Measurements from ENCODE around the gene POLA2.
"Not testable (repeated sequence)": the region's sequence is repeated elsewhere in the genome, so short reads cannot be mapped to it uniquely, and the experiment has no call there.

POLA2 gene

GRCh38 chr11:65308281-65308891 is 46.6 kb downstream of the POLA2 start:
- DNase-seq (ENCODE audit: low read depth): no peak

GRCh38 chr11:65309006-65309405 is 47.2 kb downstream of the POLA2 start:
- no peak for DNase-seq (ENCODE audit: low read depth)

- DNase-seq (ENCODE audit: low read depth): no peak
These were observed 48.5 kb downstream of the POLA2 start for GRCh38 chr11:65310215-65310614.

DNA sequence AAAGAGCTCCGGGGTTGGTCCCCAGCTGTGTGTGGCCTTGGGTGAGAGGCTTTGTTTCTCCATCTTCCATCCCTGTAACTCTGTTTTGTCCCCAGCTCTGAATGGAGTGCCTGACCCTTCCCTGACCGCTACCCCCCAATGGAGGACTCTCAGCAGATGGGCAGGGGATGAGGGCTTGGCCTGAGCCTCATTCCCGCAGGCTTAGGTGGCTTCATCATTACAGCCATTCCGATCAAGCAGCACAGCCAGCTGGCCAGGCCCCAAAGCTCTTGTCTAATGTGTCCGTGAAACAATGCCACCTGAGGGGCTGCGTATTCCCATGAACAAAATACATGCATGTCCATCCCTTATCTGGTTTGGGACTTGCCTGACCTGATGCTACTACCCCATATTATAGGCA is 49.0 kb downstream of the POLA2 start:
- no peak for DNase-seq (ENCODE audit: low read depth)

GRCh38 chr11:65311170-65311678 is 49.5 kb downstream of the POLA2 start:
- no peak for DNase-seq (ENCODE audit: low read depth)

- no peak for DNase-seq (ENCODE audit: low read depth)
These were observed 52.9 kb downstream of the POLA2 start, which contains the start of gene CDC42EP2 for GRCh38 chr11:65314501-65315203. CDC42EP2 (plus strand) TSS chr11:65314866; CDS start chr11:65320899, 6,033 bp downstream.

GRCh38 chr11:65315204-65315865 is 53.6 kb downstream of the POLA2 start:
- DNase-seq (ENCODE audit: low read depth): no peak

- no peak for DNase-seq (ENCODE audit: low read depth)
These were observed 54.1 kb downstream of the POLA2 start for GRCh38 chr11:65315866-65316226.

GRCh38 chr11:65316227-65317024 is 54.7 kb downstream of the POLA2 start:
- no peak for DNase-seq (ENCODE audit: low read depth)

GRCh38 chr11:65317025-65317786 is 55.4 kb downstream of the POLA2 start:
- DNase-seq (ENCODE audit: low read depth): no peak

DNA sequence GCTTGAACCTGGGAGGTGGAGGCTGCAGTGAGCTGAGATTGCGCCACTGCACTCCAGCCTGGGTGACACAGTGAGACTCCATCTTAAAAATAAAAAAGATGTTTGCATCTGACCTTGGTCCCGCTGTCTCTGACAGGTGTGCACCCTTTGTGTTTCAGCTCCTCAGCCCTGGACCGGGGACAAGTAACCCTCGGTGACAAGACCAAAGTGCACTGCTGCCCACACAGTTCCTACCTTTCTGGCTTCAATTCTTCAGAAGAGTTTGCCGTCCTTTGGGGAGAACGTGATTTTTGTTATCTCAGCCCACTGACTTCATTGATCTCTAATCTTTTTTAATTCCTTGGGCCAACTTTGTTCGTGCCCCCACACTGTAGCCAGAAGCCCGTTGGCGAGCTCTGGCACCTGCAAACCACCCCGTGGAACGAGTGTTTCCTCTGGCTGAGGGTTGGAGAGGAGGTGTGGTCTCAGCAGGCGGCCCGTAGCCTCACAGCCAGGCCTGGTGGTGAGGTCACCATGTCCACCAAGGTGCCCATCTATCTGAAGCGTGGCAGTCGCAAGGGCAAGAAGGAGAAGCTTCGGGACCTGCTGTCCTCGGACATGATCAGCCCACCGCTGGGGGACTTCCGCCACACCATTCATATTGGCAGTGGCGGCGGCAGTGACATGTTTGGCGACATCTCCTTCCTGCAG is 58.8 kb downstream of the POLA2 start:
- DNase-seq (ENCODE audit: low read depth): no peak

- DNase-seq (ENCODE audit: low read depth): no peak
These were observed 59.3 kb downstream of the POLA2 start for GRCh38 chr11:65321076-65321475.

DNA sequence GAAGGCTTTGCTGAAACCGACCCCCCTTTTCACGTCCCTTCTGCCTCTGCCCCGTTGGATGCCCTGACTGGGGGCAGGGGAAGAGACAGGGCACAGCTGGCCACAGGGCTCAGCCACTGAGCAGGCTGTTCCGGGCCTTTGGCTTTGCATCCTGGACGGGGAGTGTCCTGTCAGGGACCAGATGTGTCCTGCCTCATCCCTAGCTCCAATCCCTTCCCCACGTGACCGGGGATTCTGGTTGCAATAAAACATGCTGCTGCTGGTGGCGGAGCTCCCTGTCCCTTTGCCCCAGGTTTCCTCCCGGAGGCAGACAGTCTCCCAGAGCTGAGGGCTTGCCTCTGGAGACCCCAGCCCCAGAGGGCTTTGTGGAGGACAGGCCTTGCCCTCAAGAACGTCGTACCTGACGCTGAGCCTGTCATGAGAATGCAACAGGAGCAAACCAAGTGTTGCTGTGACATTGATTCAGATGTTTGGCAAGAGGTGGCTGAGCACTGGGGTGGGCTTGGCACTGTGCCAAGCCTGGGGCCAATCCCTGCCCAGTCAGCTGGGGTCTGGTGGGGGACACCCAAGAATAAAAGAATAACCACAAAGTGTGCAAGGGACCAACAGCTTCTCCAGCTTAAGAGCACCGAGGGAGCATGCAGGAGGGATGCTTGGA is 60.2 kb downstream of the POLA2 start:
- DNase-seq (ENCODE audit: low read depth): no peak

GRCh38 chr11:65323813-65324212 is 62.1 kb downstream of the POLA2 start:
- no peak for DNase-seq (ENCODE audit: low read depth)

DNA sequence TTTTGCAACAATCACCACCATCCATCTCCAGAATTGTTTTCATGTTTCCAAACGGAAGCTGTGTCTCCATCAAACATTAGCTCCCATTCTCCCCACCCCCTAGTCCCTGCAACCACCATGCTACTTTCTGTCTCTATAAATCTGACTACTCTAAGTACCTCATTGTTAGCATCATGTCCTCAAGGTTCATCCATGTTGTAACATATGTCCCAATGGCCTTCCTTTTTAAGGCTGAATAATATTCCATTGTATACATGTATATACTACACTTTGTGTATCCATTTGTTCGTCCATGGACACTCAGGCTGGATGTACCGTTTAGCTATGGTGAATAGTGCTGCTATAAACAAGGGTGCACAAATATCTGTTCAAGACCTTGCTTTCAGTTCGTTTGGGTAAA is 63.7 kb downstream of the POLA2 start:
- DNase-seq (ENCODE audit: low read depth): no peak

DNA sequence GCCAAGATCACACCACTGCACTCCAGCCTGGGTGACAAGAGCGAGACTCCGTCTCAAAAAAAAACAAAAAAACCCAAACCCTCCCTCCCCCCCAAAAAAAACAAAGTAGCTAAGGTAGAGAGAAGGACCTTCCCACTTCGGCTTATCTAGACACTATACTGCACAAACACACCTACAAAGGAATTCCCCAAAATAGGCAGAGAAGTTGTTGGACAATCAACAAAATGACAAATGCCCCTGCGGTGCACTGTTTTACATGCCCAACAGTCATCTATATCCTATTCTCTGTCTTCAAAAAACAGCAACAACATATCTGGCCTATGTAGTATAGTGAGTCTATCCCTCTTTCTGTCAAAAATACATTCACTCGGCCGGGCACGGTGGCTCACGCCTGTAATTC is 65.3 kb downstream of the POLA2 start:
- DNase-seq (ENCODE audit: low read depth): no peak

- DNase-seq (ENCODE audit: low read depth): no peak
These were observed 67.7 kb downstream of the POLA2 start for GRCh38 chr11:65329478-65329877.

- peak; percentile 78 for DNase-seq (ENCODE audit: low read depth)
These were observed 68.2 kb downstream of the POLA2 start for GRCh38 chr11:65329944-65330403.

DNA sequence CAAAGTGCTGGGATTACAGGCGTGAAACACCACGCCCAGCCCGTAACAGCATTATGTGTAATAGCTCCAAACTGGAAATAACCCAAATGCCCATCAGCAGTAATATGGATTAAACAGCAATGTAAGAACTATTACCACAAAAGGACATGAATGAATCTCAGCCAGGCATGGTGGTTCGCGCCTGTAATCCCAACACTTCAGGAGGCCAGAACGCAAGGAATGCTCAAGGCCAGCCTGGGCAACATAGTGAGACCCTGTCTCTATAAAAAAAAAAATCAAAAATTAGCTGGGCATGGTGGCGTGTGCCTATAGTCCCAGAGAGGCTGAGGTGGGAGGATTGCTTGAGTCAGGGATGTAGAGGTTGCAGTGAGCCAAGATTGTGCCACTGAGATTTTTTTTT is 68.8 kb downstream of the POLA2 start:
- DNase-seq (ENCODE audit: low read depth): no peak

GRCh38 chr11:65332591-65332990 is 70.8 kb downstream of the POLA2 start:
- not testable (repeated sequence) for DNase-seq (ENCODE audit: low read depth)

All from non-pigmented ciliary epithelial cell (primary cell).